ENCODE measurements around the gene RUFY4.

Gene RUFY4

GRCh38 chr2:218123986-218124385 is 54.9 kb downstream of the RUFY4 start:
- TF ChIP-seq POLR2A (IDR thresholded peaks at IDR 0.05; ENCODE audit: low read length) (no peak), GATA1 (IDR thresholded peaks at IDR 0.05; ENCODE audit: low read depth, low read length) (no peak)
- no peak for DNase-seq

- TF ChIP-seq GATA1 (IDR thresholded peaks at IDR 0.05; ENCODE audit: low read depth, low read length) (no peak), POLR2A (IDR thresholded peaks at IDR 0.05; ENCODE audit: low read length) (no peak)
Measured at GRCh38 chr2:218125095-218125494, 56.0 kb downstream of the RUFY4 start.

GRCh38 chr2:218125626-218126080 is 56.6 kb downstream of the RUFY4 start, which contains the start of gene CXCR2:
Gene CXCR2, plus strand, starts transcription at chr2:218126028. Its CDS starts 8,774 bp downstream, at chr2:218134802.
- TF ChIP-seq GATA1 (IDR thresholded peaks at IDR 0.05; ENCODE audit: low read depth, low read length) (no peak), POLR2A (IDR thresholded peaks at IDR 0.05; ENCODE audit: low read length) (no peak)
- no peak for DNase-seq

More at GRCh38 chr2:218125095-218125494, 56.0 kb downstream of the RUFY4 start:
- DNase-seq: no peak

GRCh38 chr2:218127929-218128455 is 58.9 kb downstream of the RUFY4 start:
- no peak for DNase-seq
- TF ChIP-seq GATA1 (IDR thresholded peaks at IDR 0.05; ENCODE audit: low read depth, low read length) (no peak), POLR2A (IDR thresholded peaks at IDR 0.05; ENCODE audit: low read length) (no peak)

- TF ChIP-seq POLR2A (IDR thresholded peaks at IDR 0.05; ENCODE audit: low read length) (no peak), GATA1 (IDR thresholded peaks at IDR 0.05; ENCODE audit: low read depth, low read length) (no peak)
- DNase-seq: no peak
Measured at GRCh38 chr2:218128781-218129457, 59.9 kb downstream of the RUFY4 start.

GRCh38 chr2:218129458-218130135 is 60.5 kb downstream of the RUFY4 start:
- no peak for TF ChIP-seq GATA1 (IDR thresholded peaks at IDR 0.05; ENCODE audit: low read depth, low read length)
- TF ChIP-seq POLR2A (IDR thresholded peaks at IDR 0.05; ENCODE audit: low read length): no peak
- no peak for DNase-seq

GRCh38 chr2:218130377-218130776 is 61.3 kb downstream of the RUFY4 start:
- DNase-seq: no peak
- TF ChIP-seq GATA1 (IDR thresholded peaks at IDR 0.05; ENCODE audit: low read depth, low read length) (no peak), POLR2A (IDR thresholded peaks at IDR 0.05; ENCODE audit: low read length) (no peak)

GRCh38 chr2:218130822-218131221 is 61.8 kb downstream of the RUFY4 start:
- TF ChIP-seq POLR2A (IDR thresholded peaks at IDR 0.05; ENCODE audit: low read length) (no peak), GATA1 (IDR thresholded peaks at IDR 0.05; ENCODE audit: low read depth, low read length) (no peak)
- no peak for DNase-seq

GRCh38 chr2:218137514-218137913 is 68.5 kb downstream of the RUFY4 start:
- TF ChIP-seq POLR2A (IDR thresholded peaks at IDR 0.05; ENCODE audit: low read length) (no peak), GATA1 (IDR thresholded peaks at IDR 0.05; ENCODE audit: low read depth, low read length) (no peak)
- DNase-seq: no peak

- TF ChIP-seq GATA1 (IDR thresholded peaks at IDR 0.05; ENCODE audit: low read depth, low read length): no peak
- no peak for TF ChIP-seq POLR2A (IDR thresholded peaks at IDR 0.05; ENCODE audit: low read length)
- no peak for DNase-seq
Measured at GRCh38 chr2:218138047-218138446, 69.0 kb downstream of the RUFY4 start.

Measured in erythroblast (primary cell).